GM12878 (cell line): ENCODE measurements around the gene METTL1. TPM values are rescaled to one million over a fixed set of nuclear protein-coding genes. Genes with fewer than 3 reads are reported as not detected.

Source experiments
- ATAC-seq: fragments of 200-7000 bp; cut with Tn5 transposase; 3 replicates; pipeline ENCODE4 v1.9.1; 2020; ENCODE audit warnings: mild to moderate bottlenecking, moderate library complexity
- BruUV-seq: library from RNA; stranded (reverse); fragments of 400-500 nt; replicated peaks from 2 replicates; lab custom pipeline; 2021; lab: Mats Ljungman, UMichigan
- CTCF ChIA-PET: fragments of 300-600 bp; sonication (Branson Sonifier 250); formaldehyde crosslinking; extraction: SDS; loops from one replicate; lab custom pipeline; 2021; ENCODE audit warnings: inconsistent platforms; lab: Yijun Ruan, JAX
- POLR2A ChIA-PET: fragments of 350-600 bp; formaldehyde crosslinking; extraction: SDS; loops from one replicate; lab custom pipeline; 2021; ENCODE audit warnings: inconsistent platforms; lab: Charles Lee
- RAD21 ChIA-PET: fragments of 300-600 bp; sonication (Branson Sonifier 250); formaldehyde crosslinking; loops from one replicate; lab custom pipeline; 2023; ENCODE audit warnings: antibody characterized with exemption; ENCODE audit not compliant: unreplicated experiment; lab: Charles Lee
- SMC1A ChIA-PET: fragments of 300-600 bp; sonication (Branson Sonifier 250); formaldehyde crosslinking; loops from one replicate; lab custom pipeline; 2023; ENCODE audit not compliant: unreplicated experiment, uncharacterized antibody; lab: Charles Lee
- DNase-seq: peaks from one replicate; pipeline ENCODE4 v3.0.0-alpha.2; 2011; ENCODE audit warnings: low read depth, low spot score
- FAIRE-seq: peaks from 3 replicates; lab custom pipeline; 2011; peaks lifted over from hg19 to GRCh38; lab: Jason Lieb, UNC
- H2AFZ ChIP-seq: 2 replicates; pipeline ENCODE4 v1.6.0; 2011; ENCODE audit warnings: low read depth, low read length, control low read depth; ENCODE audit not compliant: control insufficient read depth
- H3K27ac ChIP-seq: 2 replicates; pipeline ENCODE4 v1.5.1; 2011; ENCODE audit warnings: control low read depth; ENCODE audit not compliant: control insufficient read depth, insufficient read depth
- H3K27me3 ChIP-seq, 2 experiments: replicated peaks in 1 of 2; 2 replicates each; pipeline versions ENCODE4 v1.6.0 to v1.6.1; 2011; ENCODE audit warnings: low read length in 1 of 2; ENCODE audit not compliant: control insufficient read depth in 2 of 2, insufficient read depth in 2 of 2
- H3K36me3 ChIP-seq, 2 experiments: 2 replicates each; pipeline ENCODE4 v1.5.1; 2011; ENCODE audit warnings: low read length in 1 of 2; ENCODE audit not compliant: control insufficient read depth in 2 of 2, insufficient read depth in 2 of 2
- H3K4me1 ChIP-seq: 2 replicates; pipeline ENCODE4 v1.6.1; 2011; ENCODE audit warnings: mild to moderate bottlenecking, low read length, moderate library complexity, mixed read lengths; ENCODE audit not compliant: control insufficient read depth, insufficient read depth
- H3K4me2 ChIP-seq: 2 replicates; pipeline ENCODE4 v1.6.0; 2011; ENCODE audit warnings: control low read depth; ENCODE audit not compliant: control insufficient read depth, insufficient read depth
- H3K4me3 ChIP-seq: fragments of 200-600 bp; sonication (generic); 2 replicates; pipeline ENCODE4 v1.5.1; 2016
- H3K79me2 ChIP-seq: 2 replicates; pipeline ENCODE4 v1.6.0; 2011; ENCODE audit warnings: low read length; ENCODE audit not compliant: control insufficient read depth, insufficient read depth
- H3K9ac ChIP-seq: 2 replicates; pipeline ENCODE4 v1.8.0; 2011; ENCODE audit warnings: low read length, control low read depth, mixed read lengths; ENCODE audit not compliant: control insufficient read depth, insufficient read depth
- H3K9me3 ChIP-seq: replicated peaks from 3 replicates; pipeline ENCODE4 v1.5.1; 2011; ENCODE audit warnings: mild to moderate bottlenecking, low read length; ENCODE audit not compliant: control insufficient read depth, insufficient read depth
- H4K20me1 ChIP-seq: 2 replicates; pipeline ENCODE4 v1.6.0; 2011; ENCODE audit not compliant: control insufficient read depth, insufficient read depth
- CEBPB ChIP-seq, 2 experiments: fragments of 150-350 bp in 1 of 2; IDR thresholded peaks; 2 replicates each; pipeline ENCODE4 v1.6.1; 2012 to 2014; ENCODE audit warnings: low read depth in 2 of 2, low read length in 2 of 2, borderline replicate concordance in 1 of 2, inconsistent platforms in 1 of 2
- EED ChIP-seq: sonication (generic); IDR thresholded peaks from 2 replicates; pipeline ENCODE4 v1.6.1; 2016; ENCODE audit warnings: antibody characterized with exemption, low read depth
- FOXK2 ChIP-seq: fragments of 450-650 bp; IDR thresholded peaks from 2 replicates; pipeline ENCODE4 v1.6.1; 2017; ENCODE audit warnings: mild to moderate bottlenecking, moderate library complexity
- HDAC6 ChIP-seq: fragments of 200-600 bp; sonication (generic); IDR thresholded peaks from one replicate; pipeline ENCODE4 v1.8.0; 2017; ENCODE audit warnings: antibody characterized with exemption; ENCODE audit not compliant: unreplicated experiment
- NFXL1 ChIP-seq: fragments of 450-650 bp; IDR thresholded peaks from 2 replicates; pipeline ENCODE4 v1.6.1; 2017; ENCODE audit warnings: antibody characterized with exemption, mild to moderate bottlenecking, borderline replicate concordance
- NR2C1 ChIP-seq: fragments of 450-650 bp; IDR thresholded peaks from 2 replicates; pipeline ENCODE4 v1.6.1; 2017; ENCODE audit warnings: antibody characterized with exemption, mild to moderate bottlenecking, moderate library complexity
- SIX5 ChIP-seq: IDR thresholded peaks from 2 replicates; pipeline ENCODE4 v1.6.1; 2011; ENCODE audit warnings: mild to moderate bottlenecking, low read depth, low read length, moderate library complexity; ENCODE audit not compliant: severe bottlenecking
- SMAD5 ChIP-seq: IDR thresholded peaks from 2 replicates; pipeline ENCODE4 v1.6.1; 2016; ENCODE audit warnings: antibody characterized with exemption, low read depth
- SMC3 ChIP-seq: IDR thresholded peaks from 2 replicates; pipeline ENCODE4 v1.6.1; 2011; ENCODE audit warnings: low read length, improper control_type of control experiment, borderline replicate concordance
- ZBTB40 ChIP-seq: fragments of 450-650 bp; IDR thresholded peaks from 2 replicates; pipeline ENCODE4 v1.6.1; 2016; ENCODE audit warnings: mild to moderate bottlenecking, moderate library complexity, borderline replicate concordance
- ZNF274 ChIP-seq: IDR thresholded peaks from one replicate; pipeline ENCODE4 v1.8.0; 2011; ENCODE audit not compliant: insufficient read length, insufficient read depth
- ZSCAN29 ChIP-seq: fragments of 450-650 bp; IDR thresholded peaks from 2 replicates; pipeline ENCODE4 v1.6.1; 2017; ENCODE audit warnings: mild to moderate bottlenecking, moderate library complexity
- WGBS: methylation state at CpG from one replicate; pipeline ENCODE4 v1.1.6; 2016; ENCODE audit warnings: low lambda C conversion rate; ENCODE audit not compliant: insufficient replicate concordance, insufficient coverage; ENCODE audit errors: missing lambda C conversion rate; 5-methylcytosine and 5-hydroxymethylcytosine counted together
- in situ Hi-C: fragments of 300-500 bp; cut with MboI; formaldehyde crosslinking; loops from 9 replicates; pipeline ENCODE4 v1.14.3; 2018; ENCODE audit warnings: mixed read lengths
- intact Hi-C: fragments of 100-400 bp; cut with micrococcal nuclease; formaldehyde crosslinking; loops from one replicate; pipeline ENCODE4 v1.14.2; 2022; ENCODE audit not compliant: unreplicated experiment
- polyA plus RNA-seq, 11 experiments: library from polyadenylated mRNA; depleted of rRNA in 4 of 11; unstranded in 6 of 11; stranded (reverse) in 5 of 11; fragments of >200 nt; fragmentation: Nextera tagmentation in 4 of 11; fragmentation: Illumina TruSeq in 1 of 11; extraction: Ambion mirVana in 4 of 11; extraction: Trizol in 1 of 11; gene quantifications; 1 replicate in 1 of 11; 2 replicates in 10 of 11; pipeline versions ENCODE4 v1.2.1 to v1.2.3, GENCODE V29; 2011 to 2016; ENCODE audit warnings: inconsistent platforms in 2 of 11, missing spikeins in 2 of 11, low read depth in 1 of 11
- total RNA-seq, 4 experiments: library from RNA; depleted of rRNA in 3 of 4; stranded (reverse); fragments of >200 nt in 3 of 4; fragmentation: Illumina TruSeq in 1 of 4; extraction: Trizol in 1 of 4; gene quantifications; 2 replicates each; pipeline versions ENCODE4 v1.2.1 to v1.2.3, GENCODE V29; 2013 to 2021
- TF ChIP-seq, protein P1 (sequence below): IDR thresholded peaks from 2 replicates; pipeline ENCODE4 v1.6.1; 2012; ENCODE audit warnings: low read depth, low read length, improper control_type of control experiment

The METTL1 gene
- total and polyA plus RNA-seq, 10 of the 15 experiments (the other 5 are each of a cell fraction or from before 2014, with no cell fraction given), result 11.3 to 44.3 (median 30.6) TPM

DNA sequence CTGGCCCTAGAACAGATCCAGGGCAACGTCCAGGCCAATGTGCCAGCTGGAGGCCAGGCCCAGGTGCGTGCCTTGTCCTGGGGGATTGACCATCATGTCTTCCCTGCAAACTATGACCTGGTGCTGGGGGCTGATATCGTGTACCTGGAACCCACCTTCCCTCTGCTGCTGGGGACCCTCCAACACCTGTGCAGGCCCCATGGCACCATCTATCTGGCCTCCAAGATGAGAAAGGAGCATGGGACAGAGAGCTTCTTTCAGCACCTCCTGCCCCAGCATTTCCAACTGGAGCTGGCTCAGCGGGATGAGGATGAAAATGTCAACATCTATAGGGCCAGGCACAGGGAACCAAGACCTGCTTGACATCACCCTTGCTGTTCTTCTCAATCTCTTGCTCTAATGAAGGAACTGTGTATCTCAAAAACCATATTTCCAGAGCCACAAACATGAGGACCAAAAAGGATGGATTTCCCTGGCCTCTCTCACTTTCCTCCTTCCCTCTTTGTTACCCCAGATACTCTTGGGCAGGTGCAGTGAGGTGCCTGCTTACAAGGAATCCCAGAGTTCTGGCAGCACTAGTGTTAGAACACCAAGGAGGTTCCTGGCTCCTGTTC, 8.5 kb upstream of the METTL1 start:
- ChIA-PET SMC1A (interaction anchor here (0.8 to 1.8 kb wide), 2 partner anchors 21 to 123 kb away, joined by 3 to 5 read pairs; no protein-coding TSS in a partner anchor), POLR2A (no interaction called here), CTCF (interaction anchor here (0.6 to 2.1 kb wide), 7 partner anchors 8 to 188 kb away, joined by 3 to 13 read pairs (median 4); partner anchors contain the start of genes EEF1AKMT3 and METTL1), RAD21 (interaction anchor here (1.3 kb wide), 1 partner anchor 13 kb away, joined by 5 read pairs; the partner anchor contains the start of gene CYP27B1)
- Histone ChIP-seq H3K4me2 (no peak overlapping the region), H3K4me1 (peaks cover 8% of the 10 kb centered on the region; the same call in 1 of the 2 replicates), H3K36me3 (no peaks in the 10 kb centered on the region), H3K27me3 (no peaks in the 10 kb centered on the region), H3K4me3 (no peak overlapping the region), H3K79me2 (peaks cover 15% of the 10 kb centered on the region), H3K9ac (no peak overlapping the region), H4K20me1 (no peaks in the 10 kb centered on the region), H3K9me3 (no peaks in the 10 kb centered on the region), H3K27ac (no peak overlapping the region), H2AFZ (no peak overlapping the region)
- TF ChIP-seq SIX5, result no peak
- no peak for TF ChIP-seq CEBPB (IDR thresholded peaks at IDR 0.05; ENCODE audit: borderline replicate concordance in 1 of 2, low read depth in 2 of 2, low read length in 2 of 2)
- TF ChIP-seq, protein P1, sequence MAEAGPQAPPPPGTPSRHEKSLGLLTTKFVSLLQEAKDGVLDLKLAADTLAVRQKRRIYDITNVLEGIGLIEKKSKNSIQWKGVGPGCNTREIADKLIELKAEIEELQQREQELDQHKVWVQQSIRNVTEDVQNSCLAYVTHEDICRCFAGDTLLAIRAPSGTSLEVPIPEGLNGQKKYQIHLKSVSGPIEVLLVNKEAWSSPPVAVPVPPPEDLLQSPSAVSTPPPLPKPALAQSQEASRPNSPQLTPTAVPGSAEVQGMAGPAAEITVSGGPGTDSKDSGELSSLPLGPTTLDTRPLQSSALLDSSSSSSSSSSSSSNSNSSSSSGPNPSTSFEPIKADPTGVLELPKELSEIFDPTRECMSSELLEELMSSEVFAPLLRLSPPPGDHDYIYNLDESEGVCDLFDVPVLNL, result no peak
- TF ChIP-seq SMAD5, result no peak
- no peak for TF ChIP-seq HDAC6
- TF ChIP-seq ZSCAN29, result no peak
- TF ChIP-seq ZNF274, result no peak
- no peak for TF ChIP-seq FOXK2
- TF ChIP-seq EED, result no peak
- no peak for TF ChIP-seq NFXL1
- TF ChIP-seq NR2C1, result no peak
- no peak for TF ChIP-seq SMC3
- TF ChIP-seq ZBTB40, result no peak
- DNase-seq, result no peak
- in situ Hi-C loops, result no loop called here
- no peak for FAIRE-seq
- ATAC-seq, result no peak
- intact Hi-C loops, result no loop called here
- 49% methylated on average over 4 of the region's 4 CpGs for WGBS
- BruUV-seq, result no TSS peak
